Mucosa of rectum (tissue), 2 donors: ENCODE data around the gene KIAA2012.

Experiments
- H3K27ac ChIP-seq, 2 donors: one replicate each; pipeline ENCODE4 v1.7.0; 2013; ENCODE audit warnings: inconsistent platforms in 2 of 2, low read depth in 2 of 2, low read length in 2 of 2
- H3K27me3 ChIP-seq, 2 donors: one replicate each; pipeline ENCODE4 v1.7.0; 2013; ENCODE audit warnings: low read length in 2 of 2; ENCODE audit not compliant: control insufficient read depth in 2 of 2, insufficient read depth in 2 of 2
- H3K36me3 ChIP-seq, 2 donors: one replicate each; pipeline ENCODE4 v1.7.0; 2013; ENCODE audit warnings: low read length in 2 of 2; ENCODE audit not compliant: control insufficient read depth in 2 of 2, insufficient read depth in 2 of 2
- H3K4me1 ChIP-seq, 2 donors: one replicate each; pipeline ENCODE4 v1.7.0; 2013; ENCODE audit warnings: low read length in 2 of 2, mild to moderate bottlenecking in 1 of 2; ENCODE audit not compliant: control insufficient read depth in 2 of 2, insufficient read depth in 2 of 2
- H3K4me3 ChIP-seq, 2 donors: one replicate each; pipeline ENCODE4 v1.7.0; 2013; ENCODE audit warnings: low read length in 2 of 2
- H3K9ac ChIP-seq, 2 donors: one replicate each; pipeline ENCODE4 v1.7.0; 2013; ENCODE audit warnings: low read length in 2 of 2, low read depth in 1 of 2, mild to moderate bottlenecking in 1 of 2
- H3K9me3 ChIP-seq, 2 donors: one replicate each; pipeline ENCODE4 v1.7.0; 2013; ENCODE audit warnings: low read length in 2 of 2; ENCODE audit not compliant: control insufficient read depth in 2 of 2
- donor health status: healthy.
- donor health status: Normal muscosa, but diverticular disease.

The KIAA2012 gene

DNA sequence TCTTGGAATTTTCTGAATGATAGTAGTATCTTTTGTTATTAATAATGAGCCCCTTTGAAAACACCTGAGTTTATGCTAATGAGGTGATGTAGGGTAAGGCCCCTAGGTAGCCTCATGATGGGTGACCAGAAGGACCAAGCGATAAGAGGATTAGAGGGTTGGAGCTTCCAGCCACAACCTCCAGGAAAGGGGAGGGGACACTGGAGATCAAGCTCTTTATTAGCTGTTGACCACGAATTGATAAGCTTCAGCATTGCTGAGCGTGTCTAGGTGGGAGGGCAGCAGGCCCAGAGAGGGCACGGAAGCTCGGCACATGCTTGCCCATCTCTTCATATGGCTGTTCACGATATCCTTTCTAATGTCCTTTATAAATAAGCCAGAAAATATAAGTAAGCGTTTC lies 39.0 kb downstream of the KIAA2012 start:
- H3K9me3 ChIP-seq = no peaks in the 10 kb centered on the region
- H3K27ac ChIP-seq = no peak overlapping the region
- H3K4me3 ChIP-seq = no peak overlapping the region
- no peaks in the 10 kb centered on the region for H3K27me3 ChIP-seq
- H3K4me1 ChIP-seq = peaks cover 0 to 2% of the 10 kb centered on the region in 2 donors
- H3K9ac ChIP-seq = no peak overlapping the region
- H3K36me3 ChIP-seq = no peaks in the 10 kb centered on the region

- Histone ChIP-seq H3K9me3 (no peaks in the 10 kb centered on the region), H3K27ac (no peak overlapping the region), H3K36me3 (no peaks in the 10 kb centered on the region), H3K4me3 (no peak overlapping the region), H3K27me3 (no peaks in the 10 kb centered on the region), H3K4me1 (peaks cover 0 to 2% of the 10 kb centered on the region in 2 donors), H3K9ac (no peak overlapping the region)
Measured at GRCh38 chr2:202113571-202114142, 40.6 kb downstream of the KIAA2012 start.

GRCh38 chr2:202114291-202114690 lies 41.2 kb downstream of the KIAA2012 start:
- no peak overlapping the region for H3K4me3 ChIP-seq
- no peak overlapping the region for H3K27ac ChIP-seq
- H3K9ac ChIP-seq = no peak overlapping the region
- peaks cover 0 to 2% of the 10 kb centered on the region in 2 donors for H3K4me1 ChIP-seq
- no peaks in the 10 kb centered on the region for H3K36me3 ChIP-seq
- no peaks in the 10 kb centered on the region for H3K27me3 ChIP-seq
- no peaks in the 10 kb centered on the region for H3K9me3 ChIP-seq

- Histone ChIP-seq H3K27me3 (no peaks in the 10 kb centered on the region), H3K9ac (no peak overlapping the region), H3K9me3 (no peaks in the 10 kb centered on the region), H3K27ac (no peak overlapping the region), H3K4me1 (peaks cover 0 to 2% of the 10 kb centered on the region in 2 donors), H3K36me3 (no peaks in the 10 kb centered on the region), H3K4me3 (no peak overlapping the region)
Measured at GRCh38 chr2:202114795-202115194, 41.7 kb downstream of the KIAA2012 start.

- Histone ChIP-seq H3K27ac (no peak overlapping the region), H3K27me3 (no peaks in the 10 kb centered on the region)
Measured at GRCh38 chr2:202115479-202115971, 42.5 kb downstream of the KIAA2012 start.

DNA sequence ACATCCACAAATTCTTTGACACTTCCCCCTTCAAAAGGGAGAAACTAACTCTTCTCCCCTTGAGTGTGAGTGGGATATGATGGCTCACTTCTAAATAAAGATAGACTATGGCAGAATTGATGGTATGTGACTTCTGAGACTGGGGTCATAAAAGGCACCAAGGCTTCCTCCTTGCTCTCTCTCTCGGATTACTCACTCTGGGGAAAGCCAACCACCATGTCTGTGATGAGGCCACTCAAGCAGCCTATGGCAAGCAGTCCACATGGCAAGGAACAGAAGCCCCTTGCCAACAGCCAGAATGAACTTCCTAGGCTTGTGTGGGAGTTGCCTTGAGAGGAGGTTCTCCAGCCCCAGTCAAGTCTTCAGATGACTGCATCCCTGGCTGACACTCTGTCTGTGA lies 43.6 kb downstream of the KIAA2012 start:
- Histone ChIP-seq H3K36me3 (no peaks in the 10 kb centered on the region), H3K4me3 (no peak overlapping the region), H3K9ac (no peak overlapping the region), H3K9me3 (peaks cover 0 to 5% of the 10 kb centered on the region in 2 donors), H3K27ac (no peak overlapping the region), H3K27me3 (no peaks in the 10 kb centered on the region), H3K4me1 (no peaks in the 10 kb centered on the region)

More at GRCh38 chr2:202115479-202115971, 42.5 kb downstream of the KIAA2012 start:
- H3K9me3 ChIP-seq = peaks cover 0 to 3% of the 10 kb centered on the region in 2 donors
- H3K36me3 ChIP-seq = no peaks in the 10 kb centered on the region
- H3K9ac ChIP-seq = no peak overlapping the region
- H3K4me1 ChIP-seq = no peaks in the 10 kb centered on the region
- H3K4me3 ChIP-seq = no peak overlapping the region

DNA sequence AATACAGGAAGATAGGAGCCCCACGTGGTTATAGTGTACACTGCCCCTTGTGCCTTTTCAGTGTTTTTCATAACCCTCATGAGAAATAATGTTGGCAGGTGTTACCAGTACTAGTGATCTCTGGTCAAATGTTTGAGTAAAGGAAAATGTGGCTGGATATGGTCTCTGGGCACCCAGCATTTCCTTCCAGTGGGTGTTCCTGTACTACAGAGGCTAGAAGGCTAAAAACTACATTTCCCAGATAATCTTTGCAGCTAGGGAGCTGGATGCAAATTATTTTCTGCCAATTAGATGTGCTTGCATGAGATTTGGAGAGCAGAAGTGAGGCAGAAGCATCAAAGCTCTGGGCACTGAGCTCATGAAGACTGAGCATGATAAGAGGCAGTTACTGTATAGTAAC lies 45.1 kb downstream of the KIAA2012 start:
- H3K9me3 ChIP-seq = peaks cover 0 to 5% of the 10 kb centered on the region in 2 donors
- H3K4me1 ChIP-seq = peaks cover 0 to 3% of the 10 kb centered on the region in 2 donors
- no peaks in the 10 kb centered on the region for H3K36me3 ChIP-seq
- no peaks in the 10 kb centered on the region for H3K27me3 ChIP-seq
- H3K9ac ChIP-seq = no peak overlapping the region
- H3K4me3 ChIP-seq = no peak overlapping the region
- no peak overlapping the region for H3K27ac ChIP-seq

GRCh38 chr2:202120828-202121227 lies 47.8 kb downstream of the KIAA2012 start:
- H3K9ac ChIP-seq = no peak overlapping the region
- H3K4me1 ChIP-seq = peaks cover 0 to 3% of the 10 kb centered on the region in 2 donors
- no peaks in the 10 kb centered on the region for H3K36me3 ChIP-seq
- no peaks in the 10 kb centered on the region for H3K27me3 ChIP-seq
- no peak overlapping the region for H3K4me3 ChIP-seq
- peaks cover 0 to 5% of the 10 kb centered on the region in 2 donors for H3K9me3 ChIP-seq
- H3K27ac ChIP-seq = no peak overlapping the region

DNA sequence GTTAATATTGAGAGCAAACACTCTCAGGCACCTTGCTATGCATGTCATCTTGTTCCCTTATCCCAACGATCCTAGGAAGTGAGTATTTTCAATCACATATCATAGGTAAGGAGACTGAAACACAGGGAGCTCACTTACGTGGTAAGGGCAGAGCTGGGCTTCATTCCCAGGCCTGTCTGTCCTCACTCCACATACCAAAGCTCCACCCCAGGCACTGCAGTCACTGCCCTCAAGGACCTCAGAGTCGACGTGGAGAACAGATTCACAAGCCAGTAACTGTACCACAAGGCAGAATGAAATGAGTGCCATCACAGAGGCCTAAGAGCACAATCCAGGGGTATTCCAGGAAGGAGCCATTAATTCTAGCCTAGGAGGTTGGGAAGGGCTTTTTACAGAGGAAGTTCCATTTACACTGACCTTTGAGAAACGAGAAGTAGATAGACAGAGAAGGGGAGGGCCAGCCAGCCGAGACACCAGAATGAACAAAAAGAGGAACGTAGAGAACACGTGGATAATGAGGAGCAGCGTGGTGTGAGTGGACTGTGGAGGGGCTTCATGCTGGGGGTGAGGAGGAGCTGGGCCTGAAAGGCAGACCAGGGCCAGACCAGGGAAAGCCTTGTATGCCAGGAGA lies 48.6 kb downstream of the KIAA2012 start:
- Histone ChIP-seq H3K36me3 (no peaks in the 10 kb centered on the region), H3K27ac (no peak overlapping the region), H3K9me3 (peaks cover 0 to 5% of the 10 kb centered on the region in 2 donors)

GRCh38 chr2:202122163-202122540 lies 49.1 kb downstream of the KIAA2012 start:
- Histone ChIP-seq H3K27me3 (no peaks in the 10 kb centered on the region), H3K27ac (no peak overlapping the region), H3K36me3 (no peaks in the 10 kb centered on the region), H3K4me1 (peaks cover 0 to 3% of the 10 kb centered on the region in 2 donors), H3K9ac (no peak overlapping the region), H3K4me3 (no peak overlapping the region), H3K9me3 (peaks cover 0 to 5% of the 10 kb centered on the region in 2 donors)

More for the DNA sequence above, 48.6 kb downstream of the KIAA2012 start:
- Histone ChIP-seq H3K9ac (no peak overlapping the region), H3K4me3 (no peak overlapping the region), H3K27me3 (no peaks in the 10 kb centered on the region), H3K4me1 (peaks cover 0 to 3% of the 10 kb centered on the region in 2 donors)
